PC-3 (cell line): Measurements from ENCODE around the gene KLHL8. TPM values are rescaled to one million over a fixed set of nuclear protein-coding genes. Genes with fewer than 3 reads are reported as not detected.
A peak's percentile ranks its signal among the peaks of the same experiment; 100 is the strongest.
"Not testable (repeated sequence)": the region's sequence is repeated elsewhere in the genome, so short reads cannot be mapped to it uniquely, and the experiment has no call there.

Experiments used
- ATAC-seq: fragments of 200-7000 bp; cut with Tn5 transposase; 2 replicates; pipeline ENCODE4 v1.9.1; 2020; ENCODE audit warnings: mild to moderate bottlenecking, moderate library complexity
- BruUV-seq: library from RNA; stranded (reverse); fragments of 400-500 nt; replicated peaks from 2 replicates; lab custom pipeline; 2021; lab: Mats Ljungman, UMichigan
- CTCF ChIA-PET: fragments of 300-600 bp; sonication (Branson Sonifier 250); formaldehyde crosslinking; loops from one replicate; lab custom pipeline; 2022; ENCODE audit warnings: antibody characterized with exemption; lab: Charles Lee
- POLR2A ChIA-PET: fragments of 300-600 bp; sonication (Branson Sonifier 250); formaldehyde crosslinking; loops from one replicate; lab custom pipeline; 2022; ENCODE audit warnings: antibody characterized with exemption; ENCODE audit not compliant: unreplicated experiment; lab: Charles Lee
- DNase-seq: peaks from one replicate; pipeline ENCODE4 v3.0.0-alpha.2; 2015
- H2AFZ ChIP-seq: fragments of 300-600 bp; sonication (generic); 2 replicates; pipeline ENCODE4 v1.6.0; 2016; ENCODE audit warnings: antibody characterized with exemption, low read length
- H3F3A ChIP-seq: fragments of 300-600 bp; sonication (generic); one replicate; pipeline ENCODE4 v1.6.0; 2017; ENCODE audit warnings: antibody characterized with exemption, low read length, control low read depth, mild to moderate bottlenecking; ENCODE audit not compliant: unreplicated experiment
- H3K27ac ChIP-seq: fragments of 300-600 bp; sonication (generic); 2 replicates; pipeline ENCODE4 v1.5.1; 2016; ENCODE audit warnings: mild to moderate bottlenecking, low read length
- H3K27me3 ChIP-seq: fragments of 300-600 bp; sonication (generic); 2 replicates; pipeline ENCODE4 v1.6.1; 2016; ENCODE audit warnings: low read length, mixed read lengths
- H3K36me3 ChIP-seq: fragments of 300-600 bp; sonication (generic); 2 replicates; pipeline ENCODE4 v1.6.1; 2016; ENCODE audit warnings: low read depth, mixed run types, low read length, mixed read lengths
- H3K4me1 ChIP-seq: fragments of 300-600 bp; sonication (generic); 2 replicates; pipeline ENCODE4 v1.5.1; 2016; ENCODE audit warnings: low read length; ENCODE audit not compliant: insufficient read depth
- H3K4me2 ChIP-seq: fragments of 300-600 bp; sonication (generic); 2 replicates; pipeline ENCODE4 v1.6.0; 2016; ENCODE audit warnings: low read length
- H3K4me3 ChIP-seq: fragments of 300-600 bp; sonication (generic); 2 replicates; pipeline ENCODE4 v1.5.1; 2016; ENCODE audit warnings: mild to moderate bottlenecking, low read length, mixed read lengths
- H3K79me2 ChIP-seq: fragments of 300-600 bp; sonication (generic); 2 replicates; pipeline ENCODE4 v1.6.1; 2017; ENCODE audit warnings: low read length, mixed read lengths
- H3K9ac ChIP-seq: fragments of 300-600 bp; sonication (generic); 2 replicates; pipeline ENCODE4 v1.6.0; 2016; ENCODE audit warnings: mild to moderate bottlenecking, low read length
- H3K9me2 ChIP-seq: fragments of 300-600 bp; sonication (generic); replicated peaks from 2 replicates; pipeline ENCODE4 v1.6.1; 2016; ENCODE audit warnings: mixed run types, low read length, mixed read lengths
- H3K9me3 ChIP-seq: fragments of 300-600 bp; sonication (generic); 2 replicates; pipeline ENCODE4 v1.6.1; 2016; ENCODE audit warnings: low read length, mixed read lengths
- H4K20me1 ChIP-seq: fragments of 300-600 bp; sonication (generic); 2 replicates; pipeline ENCODE4 v1.6.1; 2016; ENCODE audit warnings: low read length, mixed read lengths
- CTCF ChIP-seq: fragments of 300-600 bp; sonication (generic); conservative IDR thresholded peaks from 2 replicates; pipeline ENCODE4 v1.5.1; 2017; ENCODE audit warnings: antibody characterized with exemption, low read depth, mild to moderate bottlenecking, low read length
- EZH2 ChIP-seq: fragments of 300-600 bp; sonication (generic); IDR thresholded peaks from one replicate; pipeline ENCODE4 v1.6.1; 2017; ENCODE audit warnings: antibody characterized with exemption, mild to moderate bottlenecking, low read length; ENCODE audit not compliant: unreplicated experiment
- EZH2phosphoT487 ChIP-seq: fragments of 300-600 bp; sonication (generic); IDR thresholded peaks from 2 replicates; pipeline ENCODE4 v1.6.1; 2018; ENCODE audit warnings: mild to moderate bottlenecking, antibody characterized with exemption, low read length, borderline replicate concordance
- intact Hi-C: fragments of 100-400 bp; cut with micrococcal nuclease; formaldehyde crosslinking; loops from 2 replicates; pipeline ENCODE4 v1.9.0; 2023
- total RNA-seq: library from RNA; depleted of rRNA; stranded (reverse); fragments of >200 nt; gene quantifications from 2 replicates; pipeline ENCODE4 v1.2.3, GENCODE V29; 2014

Gene KLHL8
- total RNA-seq, 1 experiment from 2014 or later: 5.6 TPM

- ChIA-PET CTCF (interaction anchor here (1.1 kb wide), 1 partner anchor 83 kb away, joined by 6 read pairs; no protein-coding TSS in a partner anchor), POLR2A (no interaction called here)
- TF ChIP-seq EZH2 (no peak), CTCF (no peak), EZH2phosphoT487 (no peak)
- intact Hi-C loops: loop anchor here (1.0 to 10.0 kb wide), 4 partner anchors 71 to 313 kb away; partner anchors contain the start of gene KLHL8
- Histone ChIP-seq H3K4me2 (no peak overlapping the region), H3K9me2 (no peaks in the 10 kb centered on the region), H3K9me3 (no peaks in the 10 kb centered on the region), H3K27me3 (no peaks in the 10 kb centered on the region), H3K4me1 (no peaks in the 10 kb centered on the region; the same call in 1 of the 2 replicates), H3K36me3 (no peaks in the 10 kb centered on the region), H3K79me2 (no peaks in the 10 kb centered on the region), H3K27ac (no peak overlapping the region), H3K9ac (no peak overlapping the region), H4K20me1 (no peaks in the 10 kb centered on the region), H2AFZ (no peak overlapping the region), H3K4me3 (no peak overlapping the region), H3F3A (no peaks in the 10 kb centered on the region)
- peak; percentile 51 for DNase-seq
- no TSS peak for BruUV-seq
- peak; percentile 76 for ATAC-seq
Observed at GRCh38 chr4:87151730-87152129, 68.7 kb downstream of the KLHL8 start.

GRCh38 chr4:87150498-87151261, 69.7 kb downstream of the KLHL8 start:
- Histone ChIP-seq H2AFZ (no peak overlapping the region), H3K4me2 (no peak overlapping the region), H3K9me2 (no peaks in the 10 kb centered on the region), H3K9ac (no peak overlapping the region), H3K27me3 (no peaks in the 10 kb centered on the region), H3K9me3 (no peaks in the 10 kb centered on the region), H3F3A (no peaks in the 10 kb centered on the region), H3K4me1 (no peaks in the 10 kb centered on the region; the same call in 1 of the 2 replicates), H3K27ac (no peak overlapping the region), H4K20me1 (no peaks in the 10 kb centered on the region), H3K36me3 (no peaks in the 10 kb centered on the region), H3K4me3 (no peak overlapping the region), H3K79me2 (no peaks in the 10 kb centered on the region)
- intact Hi-C loops: loop anchor here (1.0 to 10.0 kb wide), 4 partner anchors 72 to 314 kb away; partner anchors contain the start of gene KLHL8
- ATAC-seq (peak; percentile 60), DNase-seq (peak; percentile 88)
- TF ChIP-seq EZH2phosphoT487: no peak
- TF ChIP-seq EZH2: no peak
- peak; percentile 88 for TF ChIP-seq CTCF
- CTCF ChIA-PET: interaction anchor here (0.5 to 1.1 kb wide), 4 partner anchors 84 to 313 kb away, joined by 4 to 6 read pairs (median 4); no protein-coding TSS in a partner anchor
- POLR2A ChIA-PET: interaction anchor here (0.5 to 0.6 kb wide), 3 partner anchors 20 to 789 kb away, joined by 3 to 4 read pairs (median 3); no protein-coding TSS in a partner anchor
- BruUV-seq: no TSS peak

- DNase-seq (no peak), ATAC-seq (no peak)
- no peak overlapping the region for H3K4me2 ChIP-seq
- no peak for TF ChIP-seq EZH2
- no peak for TF ChIP-seq CTCF
- no peak for TF ChIP-seq EZH2phosphoT487
- no peaks in the 10 kb centered on the region for H3K79me2 ChIP-seq
- no peaks in the 10 kb centered on the region for H3K9me3 ChIP-seq
- H2AFZ ChIP-seq: no peak overlapping the region
- ChIA-PET CTCF (no interaction called here), POLR2A (no interaction called here)
- no peaks in the 10 kb centered on the region for H4K20me1 ChIP-seq
- no peaks in the 10 kb centered on the region for H3K9me2 ChIP-seq
- no peak overlapping the region for H3K4me3 ChIP-seq
- no peaks in the 10 kb centered on the region for H3F3A ChIP-seq
- H3K36me3 ChIP-seq: no peaks in the 10 kb centered on the region
- H3K27ac ChIP-seq: no peak overlapping the region
- no peaks in the 10 kb centered on the region; the same call in 1 of the 2 replicates for H3K4me1 ChIP-seq
- no peaks in the 10 kb centered on the region for H3K27me3 ChIP-seq
- no peak overlapping the region for H3K9ac ChIP-seq
- BruUV-seq: no TSS peak
- intact Hi-C loops: no loop called here
Observed at GRCh38 chr4:87147116-87147515, 73.3 kb downstream of the KLHL8 start.

GRCh38 chr4:87145934-87146333, 74.5 kb downstream of the KLHL8 start:
- H4K20me1 ChIP-seq, POLR2A ChIA-PET, H3K79me2 ChIP-seq, intact Hi-C loops, H3K9me2 ChIP-seq, H3K9me3 ChIP-seq, CTCF ChIA-PET, ATAC-seq, H3K36me3 ChIP-seq, BruUV-seq, H3K4me1 ChIP-seq, H3K27me3 ChIP-seq, H3K4me2 ChIP-seq, DNase-seq, H3K4me3 ChIP-seq, H2AFZ ChIP-seq, H3K27ac ChIP-seq, H3F3A ChIP-seq, H3K9ac ChIP-seq: not testable (repeated sequence)
